BE2C (cell line): ENCODE results near the gene HUNK.
A peak's percentile ranks its signal among the peaks of the same experiment; 100 is the strongest.

Experiments used
- DNase-seq: peaks from one replicate; pipeline ENCODE4 v3.0.0-alpha.2; 2020
- H3K27me3 ChIP-seq: fragments of 250-450 bp; sonication (Bioruptor Pico); 2 replicates; pipeline ENCODE4 v1.5.1; 2020; ENCODE audit warnings: mild to moderate bottlenecking
- H3K36me3 ChIP-seq: fragments of 250-450 bp; sonication (Bioruptor Pico); 2 replicates; pipeline ENCODE4 v1.5.1; 2020; ENCODE audit warnings: mild to moderate bottlenecking
- H3K4me1 ChIP-seq: fragments of 250-450 bp; sonication (Bioruptor Pico); 2 replicates; pipeline ENCODE4 v1.5.1; 2020
- H3K4me3 ChIP-seq: 2 replicates; pipeline ENCODE4 v1.5.1; 2011; ENCODE audit warnings: low read depth, low read length
- H3K9me3 ChIP-seq: fragments of 250-450 bp; sonication (Bioruptor Pico); 2 replicates; pipeline ENCODE4 v1.5.1; 2020
- CTCF ChIP-seq: IDR thresholded peaks from 2 replicates; pipeline ENCODE4 v1.5.1; 2012; ENCODE audit warnings: mild to moderate bottlenecking, low read depth, low read length

Gene HUNK

GRCh38 chr21:31894457-31894856, 21.6 kb downstream of the HUNK start:
- Histone ChIP-seq H3K4me3 (no peak overlapping the region), H3K27me3 (no peaks in the 10 kb centered on the region), H3K36me3 (no peaks in the 10 kb centered on the region), H3K9me3 (no peaks in the 10 kb centered on the region), H3K4me1 (peaks cover 9% of the 10 kb centered on the region)
- peak; percentile 33 for DNase-seq
- TF ChIP-seq CTCF: no peak

GRCh38 chr21:31895077-31895835, 22.4 kb downstream of the HUNK start:
- DNase-seq: no peak
- H3K4me1 ChIP-seq: peaks cover 7% of the 10 kb centered on the region

GRCh38 chr21:31896019-31896418, 23.2 kb downstream of the HUNK start:
- TF ChIP-seq CTCF: no peak

More at GRCh38 chr21:31895077-31895835, 22.4 kb downstream of the HUNK start:
- no peak for TF ChIP-seq CTCF
- H3K36me3 ChIP-seq: no peaks in the 10 kb centered on the region
- H3K4me3 ChIP-seq: no peak overlapping the region
- no peaks in the 10 kb centered on the region for H3K9me3 ChIP-seq
- no peaks in the 10 kb centered on the region for H3K27me3 ChIP-seq

GRCh38 chr21:31897311-31897710, 24.5 kb downstream of the HUNK start:
- Histone ChIP-seq H3K27me3 (no peaks in the 10 kb centered on the region), H3K9me3 (no peaks in the 10 kb centered on the region), H3K36me3 (no peaks in the 10 kb centered on the region), H3K4me3 (no peak overlapping the region), H3K4me1 (peaks cover 7% of the 10 kb centered on the region)
- DNase-seq: no peak
- no peak for TF ChIP-seq CTCF

More at GRCh38 chr21:31896019-31896418, 23.2 kb downstream of the HUNK start:
- H3K4me3 ChIP-seq: no peak overlapping the region
- H3K36me3 ChIP-seq: no peaks in the 10 kb centered on the region
- no peaks in the 10 kb centered on the region for H3K27me3 ChIP-seq
- peaks cover 7% of the 10 kb centered on the region for H3K4me1 ChIP-seq
- DNase-seq: no peak
- H3K9me3 ChIP-seq: no peaks in the 10 kb centered on the region

GRCh38 chr21:31898933-31899630, 26.3 kb downstream of the HUNK start:
- H3K27me3 ChIP-seq: no peaks in the 10 kb centered on the region
- H3K9me3 ChIP-seq: no peaks in the 10 kb centered on the region
- peaks cover 7% of the 10 kb centered on the region for H3K4me1 ChIP-seq
- peak; percentile 46 for DNase-seq
- H3K4me3 ChIP-seq: no peak overlapping the region
- no peak for TF ChIP-seq CTCF
- no peaks in the 10 kb centered on the region for H3K36me3 ChIP-seq
